Natural killer cell (primary cell): ENCODE measurements around the gene SLC6A20. TPM values are rescaled to one million over a fixed set of nuclear protein-coding genes. Genes with fewer than 3 reads are reported as not detected.

Source experiments
- ATAC-seq, 3 donors: fragments of 150-1000 bp in 2 of 3; fragments of 200-7000 bp in 1 of 3; cut with Tn5 transposase; 1 replicate in 1 of 3; 2 replicates in 2 of 3; pipeline ENCODE4 v1.10.0; 2021; ENCODE audit warnings: mild to moderate bottlenecking in 2 of 3, moderate library complexity in 2 of 3
- DNase-seq, 2 donors: peaks; one replicate each; pipeline versions ENCODE4 v3.0.0 to v3.0.0-alpha.2; 2013 to 2021; ENCODE audit warnings: mixed read lengths in 1 of 2
- H3K27ac ChIP-seq: one replicate; pipeline ENCODE4 v1.5.1; 2013; ENCODE audit warnings: mild to moderate bottlenecking, low read length
- H3K27me3 ChIP-seq: one replicate; pipeline ENCODE4 v1.6.1; 2013; ENCODE audit warnings: low read length; ENCODE audit not compliant: control insufficient read depth, insufficient read depth
- H3K36me3 ChIP-seq: one replicate; pipeline ENCODE4 v1.6.1; 2013; ENCODE audit warnings: low read length; ENCODE audit not compliant: control insufficient read depth, insufficient read depth
- H3K4me1 ChIP-seq: one replicate; pipeline ENCODE4 v1.6.1; 2013; ENCODE audit warnings: low read length; ENCODE audit not compliant: control insufficient read depth, insufficient read depth
- H3K4me3 ChIP-seq: one replicate; pipeline ENCODE4 v1.5.1; 2013; ENCODE audit warnings: low read length
- H3K9me3 ChIP-seq: one replicate; pipeline ENCODE4 v1.6.1; 2013; ENCODE audit warnings: low read length; ENCODE audit not compliant: control insufficient read depth, insufficient read depth
- H3K27ac Mint-ChIP-seq, 2 donors: one replicate each; pipeline ENCODE4 v1.8.0; 2022; ENCODE audit warnings: mild to moderate bottlenecking in 2 of 2, mixed read lengths in 2 of 2, moderate library complexity in 1 of 2
- H3K27me3 Mint-ChIP-seq, 2 donors: one replicate each; pipeline ENCODE4 v1.8.0; 2022; ENCODE audit warnings: low read depth in 2 of 2, mixed read lengths in 2 of 2
- H3K36me3 Mint-ChIP-seq: one replicate; pipeline ENCODE4 v1.8.0; 2022; ENCODE audit warnings: mixed read lengths
- H3K4me1 Mint-ChIP-seq, 2 donors: one replicate each; pipeline ENCODE4 v1.8.0; 2022; ENCODE audit warnings: mixed read lengths in 2 of 2
- H3K4me3 Mint-ChIP-seq: one replicate; pipeline ENCODE4 v1.8.0; 2022; ENCODE audit warnings: mild to moderate bottlenecking, moderate library complexity, mixed read lengths
- H3K9me3 Mint-ChIP-seq, 2 donors: one replicate each; pipeline ENCODE4 v1.8.0; 2022; ENCODE audit warnings: mixed read lengths in 2 of 2
- CTCF ChIP-seq: fragments of 200-600 bp; IDR thresholded peaks from one replicate; pipeline ENCODE4 v1.8.0; 2022; ENCODE audit warnings: antibody characterized with exemption
- WGBS: methylation state at CpG from one replicate; pipeline ENCODE4 v1.1.7; 2013; ENCODE audit warnings: missing lambda C conversion rate; ENCODE audit not compliant: insufficient coverage; 5-methylcytosine and 5-hydroxymethylcytosine counted together
- intact Hi-C: fragments of 100-400 bp; cut with micrococcal nuclease; formaldehyde crosslinking; loops from one replicate; pipeline ENCODE4 v1.14.2; 2022
- total RNA-seq, 4 donors: library from RNA; stranded (reverse); fragments of 120-200 nt in 1 of 4; gene quantifications; one replicate each; pipeline versions ENCODE4 v1.2.3 to v1.2.4, GENCODE V29; 2013 to 2022

Gene SLC6A20
- total RNA-seq, 3 donors from 2014 or later (not counting 1 experiment from before 2014, with no cell fraction given) = 0.25 to 1.3 (median 0.70) TPM

GRCh38 chr3:45739991-45740390, 56.3 kb downstream of the SLC6A20 start:
- no peaks in the 10 kb centered on the region for H3K27me3 ChIP-seq
- Mint-ChIP-seq H3K4me1 (peaks cover 15 to 31% of the 10 kb centered on the region in 2 donors), H3K27ac (peak overlapping the region; percentile 27 to 66), H3K36me3 (peaks cover 27% of the 10 kb centered on the region), H3K9me3 (no peaks in the 10 kb centered on the region), H3K4me3 (no peak overlapping the region), H3K27me3 (no peaks in the 10 kb centered on the region)
- H3K27ac ChIP-seq = no peak overlapping the region
- H3K9me3 ChIP-seq = no peaks in the 10 kb centered on the region
- 88% methylated on average over 2 of the region's 2 CpGs for WGBS
- intact Hi-C loops = no loop called here
- no peak for TF ChIP-seq CTCF
- ATAC-seq (no peak), DNase-seq (no peak)
- no peak overlapping the region for H3K4me3 ChIP-seq
- H3K4me1 ChIP-seq = peaks cover 3% of the 10 kb centered on the region
- H3K36me3 ChIP-seq = peaks cover 92% of the 10 kb centered on the region

- H3K27ac ChIP-seq = no peak overlapping the region
- H3K4me3 ChIP-seq = no peak overlapping the region
- Mint-ChIP-seq H3K36me3 (peaks cover 39% of the 10 kb centered on the region), H3K9me3 (no peaks in the 10 kb centered on the region), H3K27me3 (no peaks in the 10 kb centered on the region), H3K4me1 (peaks cover 14 to 33% of the 10 kb centered on the region in 2 donors), H3K4me3 (no peak overlapping the region), H3K27ac (peak overlapping the region in 1 of 2 donors; percentile 86)
- intact Hi-C loops = no loop called here
- no peak for DNase-seq
- H3K4me1 ChIP-seq = peaks cover 3% of the 10 kb centered on the region
- no peak for ATAC-seq
- H3K36me3 ChIP-seq = peaks cover 95% of the 10 kb centered on the region
- H3K9me3 ChIP-seq = no peaks in the 10 kb centered on the region
- no peak for TF ChIP-seq CTCF
- no peaks in the 10 kb centered on the region for H3K27me3 ChIP-seq
- 100% methylated on average over 1 of the region's 2 CpGs for WGBS
Observed at GRCh38 chr3:45737234-45737633, 59.1 kb downstream of the SLC6A20 start.

GRCh38 chr3:45736707-45737106, 59.6 kb downstream of the SLC6A20 start:
- H3K27ac ChIP-seq = no peak overlapping the region
- no peak overlapping the region for H3K4me3 ChIP-seq
- DNase-seq (no peak), ATAC-seq (peak in 1 of 3 donors; percentile 39)
- peaks cover 39% of the 10 kb centered on the region for H3K36me3 Mint-ChIP-seq
- H3K4me1 ChIP-seq = peaks cover 1% of the 10 kb centered on the region
- no peaks in the 10 kb centered on the region for H3K9me3 ChIP-seq
- H3K27me3 ChIP-seq = no peaks in the 10 kb centered on the region
- no peaks in the 10 kb centered on the region for H3K27me3 Mint-ChIP-seq
- peaks cover 98% of the 10 kb centered on the region for H3K36me3 ChIP-seq
- no peak overlapping the region for H3K4me3 Mint-ChIP-seq
- H3K27ac Mint-ChIP-seq = peak overlapping the region; percentile 64 to 86
- no peak for TF ChIP-seq CTCF
- peaks cover 9 to 28% of the 10 kb centered on the region in 2 donors for H3K4me1 Mint-ChIP-seq
- H3K9me3 Mint-ChIP-seq = no peaks in the 10 kb centered on the region
- intact Hi-C loops = no loop called here

- no peak overlapping the region for H3K4me3 Mint-ChIP-seq
- H3K4me3 ChIP-seq = no peak overlapping the region
- WGBS = 70% methylated on average over 4 of the region's 4 CpGs
- peak overlapping the region; percentile 3 to 30 for H3K27ac Mint-ChIP-seq
- no peaks in the 10 kb centered on the region for H3K9me3 Mint-ChIP-seq
- no peaks in the 10 kb centered on the region for H3K4me1 ChIP-seq
- no peaks in the 10 kb centered on the region for H3K9me3 ChIP-seq
- peaks cover 35% of the 10 kb centered on the region for H3K36me3 Mint-ChIP-seq
- DNase-seq (no peak), ATAC-seq (no peak)
- peaks cover 23 to 25% of the 10 kb centered on the region in 2 donors for H3K4me1 Mint-ChIP-seq
- intact Hi-C loops = no loop called here
- peaks cover 86% of the 10 kb centered on the region for H3K36me3 ChIP-seq
- H3K27me3 Mint-ChIP-seq = no peaks in the 10 kb centered on the region
- TF ChIP-seq CTCF = no peak
- no peak overlapping the region for H3K27ac ChIP-seq
- H3K27me3 ChIP-seq = no peaks in the 10 kb centered on the region
Observed at GRCh38 chr3:45730409-45731154, 65.8 kb downstream of the SLC6A20 start.
